ENCODE results near the gene RPS6KA6.

RPS6KA6 gene

DNA sequence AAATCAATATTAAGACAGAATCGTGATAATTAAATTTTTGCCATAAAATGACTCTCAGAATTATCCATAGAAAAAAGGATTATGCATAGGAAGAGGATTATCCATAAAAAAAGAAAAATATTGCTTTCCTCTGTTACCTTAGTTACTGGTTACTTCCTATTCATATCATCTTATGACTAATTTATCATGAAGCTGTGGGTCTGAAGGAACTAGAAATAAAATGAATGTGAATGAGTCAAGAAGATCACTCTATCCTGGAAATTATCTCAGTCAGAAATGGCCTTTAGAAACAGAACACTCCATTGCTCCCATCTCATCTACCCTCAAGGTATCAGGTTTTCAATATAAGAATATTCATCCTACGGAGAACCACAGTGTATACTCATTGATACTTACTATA lies 19.4 kb downstream of the RPS6KA6 start:
- DNase-seq (ENCODE audit: low spot score) (no peak), ATAC-seq (ENCODE audit: low read depth) (peak; percentile 78)
- H3K4me1 ChIP-seq (ENCODE audit: insufficient read depth, poor library complexity, severe bottlenecking): peaks cover 9% of the 10 kb centered on the region
- H3K27me3 ChIP-seq (ENCODE audit: insufficient read depth, poor library complexity, severe bottlenecking): no peaks in the 10 kb centered on the region
- TF ChIP-seq, protein P1, sequence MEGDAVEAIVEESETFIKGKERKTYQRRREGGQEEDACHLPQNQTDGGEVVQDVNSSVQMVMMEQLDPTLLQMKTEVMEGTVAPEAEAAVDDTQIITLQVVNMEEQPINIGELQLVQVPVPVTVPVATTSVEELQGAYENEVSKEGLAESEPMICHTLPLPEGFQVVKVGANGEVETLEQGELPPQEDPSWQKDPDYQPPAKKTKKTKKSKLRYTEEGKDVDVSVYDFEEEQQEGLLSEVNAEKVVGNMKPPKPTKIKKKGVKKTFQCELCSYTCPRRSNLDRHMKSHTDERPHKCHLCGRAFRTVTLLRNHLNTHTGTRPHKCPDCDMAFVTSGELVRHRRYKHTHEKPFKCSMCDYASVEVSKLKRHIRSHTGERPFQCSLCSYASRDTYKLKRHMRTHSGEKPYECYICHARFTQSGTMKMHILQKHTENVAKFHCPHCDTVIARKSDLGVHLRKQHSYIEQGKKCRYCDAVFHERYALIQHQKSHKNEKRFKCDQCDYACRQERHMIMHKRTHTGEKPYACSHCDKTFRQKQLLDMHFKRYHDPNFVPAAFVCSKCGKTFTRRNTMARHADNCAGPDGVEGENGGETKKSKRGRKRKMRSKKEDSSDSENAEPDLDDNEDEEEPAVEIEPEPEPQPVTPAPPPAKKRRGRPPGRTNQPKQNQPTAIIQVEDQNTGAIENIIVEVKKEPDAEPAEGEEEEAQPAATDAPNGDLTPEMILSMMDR (IDR thresholded peaks at IDR 0.05; ENCODE audit: poor library complexity, severe bottlenecking): no peak
- H3K4me3 ChIP-seq (ENCODE audit: severe bottlenecking): no peak overlapping the region
- H3K9me3 ChIP-seq (ENCODE audit: severe bottlenecking): no peaks in the 10 kb centered on the region
- H3K27ac ChIP-seq (ENCODE audit: poor library complexity, severe bottlenecking): peak overlapping the region; percentile 74
- H3K36me3 ChIP-seq (ENCODE audit: low read depth): no peaks in the 10 kb centered on the region

DNA sequence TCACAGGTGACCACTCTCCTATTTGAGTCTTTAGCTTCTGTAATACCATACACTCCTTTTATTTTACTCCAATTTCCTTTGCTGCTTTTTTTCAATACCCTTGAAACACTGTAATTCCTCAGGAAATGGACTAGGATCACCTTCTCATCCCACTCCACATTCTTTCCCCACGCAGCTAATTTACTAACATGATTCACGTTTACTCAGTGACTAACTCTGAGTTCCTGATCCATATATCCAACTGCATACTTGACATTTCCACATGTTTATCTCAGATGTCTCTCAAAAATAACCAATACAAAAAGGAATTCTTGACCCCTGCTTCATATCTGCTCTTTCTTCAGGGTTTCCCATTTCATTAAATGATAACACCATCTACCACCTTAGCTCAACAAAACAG lies 19.9 kb downstream of the RPS6KA6 start:
- Histone ChIP-seq H3K4me1 (ENCODE audit: insufficient read depth, poor library complexity, severe bottlenecking) (peaks cover 9% of the 10 kb centered on the region), H3K4me3 (ENCODE audit: severe bottlenecking) (no peak overlapping the region), H3K36me3 (ENCODE audit: low read depth) (no peaks in the 10 kb centered on the region), H3K27ac (ENCODE audit: poor library complexity, severe bottlenecking) (peak overlapping the region; percentile 74), H3K27me3 (ENCODE audit: insufficient read depth, poor library complexity, severe bottlenecking) (no peaks in the 10 kb centered on the region), H3K9me3 (ENCODE audit: severe bottlenecking) (no peaks in the 10 kb centered on the region)
- TF ChIP-seq, protein P1 (IDR thresholded peaks at IDR 0.05; ENCODE audit: poor library complexity, severe bottlenecking): no peak
- DNase-seq (ENCODE audit: low spot score): no peak
- ATAC-seq (ENCODE audit: low read depth): peak; percentile 93

DNA sequence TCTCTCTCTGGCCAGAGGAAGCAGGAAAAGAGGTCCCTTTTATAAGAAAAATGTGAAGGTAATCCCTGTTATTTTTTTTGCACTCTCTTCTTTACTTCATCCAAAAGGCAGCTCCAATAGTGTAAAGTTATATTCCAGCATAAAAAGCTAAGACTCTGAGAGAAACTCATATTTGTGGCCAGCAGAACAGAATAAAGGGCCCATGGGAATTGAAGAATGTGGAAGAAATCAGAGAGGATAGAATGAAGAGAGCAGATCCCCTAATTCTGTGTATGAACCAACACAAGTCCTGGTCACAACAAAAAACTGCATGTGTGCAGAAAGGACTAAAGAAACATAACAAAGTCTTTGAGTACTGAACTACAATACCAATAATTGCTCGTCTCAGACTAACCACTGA lies 22.3 kb downstream of the RPS6KA6 start:
- ATAC-seq (ENCODE audit: low read depth): no peak

GRCh38 chrX:84162401-84162800 lies 25.6 kb downstream of the RPS6KA6 start:
- H3K4me3 ChIP-seq (ENCODE audit: severe bottlenecking): no peak overlapping the region
- peaks cover 12% of the 10 kb centered on the region for H3K4me1 ChIP-seq (ENCODE audit: insufficient read depth, poor library complexity, severe bottlenecking)
- H3K27ac ChIP-seq (ENCODE audit: poor library complexity, severe bottlenecking): no peak overlapping the region
- DNase-seq (ENCODE audit: low spot score) (no peak), ATAC-seq (ENCODE audit: low read depth) (no peak)
- no peaks in the 10 kb centered on the region for H3K9me3 ChIP-seq (ENCODE audit: severe bottlenecking)
- H3K27me3 ChIP-seq (ENCODE audit: insufficient read depth, poor library complexity, severe bottlenecking): no peaks in the 10 kb centered on the region
- no peaks in the 10 kb centered on the region for H3K36me3 ChIP-seq (ENCODE audit: low read depth)
- TF ChIP-seq, protein P1 (IDR thresholded peaks at IDR 0.05; ENCODE audit: poor library complexity, severe bottlenecking): no peak

More for the DNA sequence above, 22.3 kb downstream of the RPS6KA6 start:
- no peak overlapping the region for H3K4me3 ChIP-seq (ENCODE audit: severe bottlenecking)
- H3K4me1 ChIP-seq (ENCODE audit: insufficient read depth, poor library complexity, severe bottlenecking): peaks cover 16% of the 10 kb centered on the region
- no peak overlapping the region for H3K27ac ChIP-seq (ENCODE audit: poor library complexity, severe bottlenecking)
- TF ChIP-seq, protein P1 (IDR thresholded peaks at IDR 0.05; ENCODE audit: poor library complexity, severe bottlenecking): no peak
- no peaks in the 10 kb centered on the region for H3K9me3 ChIP-seq (ENCODE audit: severe bottlenecking)
- no peaks in the 10 kb centered on the region for H3K27me3 ChIP-seq (ENCODE audit: insufficient read depth, poor library complexity, severe bottlenecking)
- no peak for DNase-seq (ENCODE audit: low spot score)
- H3K36me3 ChIP-seq (ENCODE audit: low read depth): no peaks in the 10 kb centered on the region

GRCh38 chrX:84161641-84162040 lies 26.4 kb downstream of the RPS6KA6 start:
- no peak overlapping the region for H3K4me3 ChIP-seq (ENCODE audit: severe bottlenecking)
- no peaks in the 10 kb centered on the region for H3K27me3 ChIP-seq (ENCODE audit: insufficient read depth, poor library complexity, severe bottlenecking)
- peaks cover 18% of the 10 kb centered on the region for H3K4me1 ChIP-seq (ENCODE audit: insufficient read depth, poor library complexity, severe bottlenecking)
- ATAC-seq (ENCODE audit: low read depth): no peak
- no peaks in the 10 kb centered on the region for H3K36me3 ChIP-seq (ENCODE audit: low read depth)
- H3K27ac ChIP-seq (ENCODE audit: poor library complexity, severe bottlenecking): peak overlapping the region; percentile 52
- TF ChIP-seq, protein P1 (IDR thresholded peaks at IDR 0.05; ENCODE audit: poor library complexity, severe bottlenecking): no peak
- no peak for DNase-seq (ENCODE audit: low spot score)
- H3K9me3 ChIP-seq (ENCODE audit: severe bottlenecking): no peaks in the 10 kb centered on the region

All from RWPE2 (cell line).